ENCODE measurements around the gene GAP43. TPM values are rescaled to one million over a fixed set of nuclear protein-coding genes. Genes with fewer than 3 reads are reported as not detected.

Gene GAP43
- total and polyA plus RNA-seq, 2 of the 4 experiments (the other 2 are of a cell fraction) = 0.36 to 0.51 TPM

DNA sequence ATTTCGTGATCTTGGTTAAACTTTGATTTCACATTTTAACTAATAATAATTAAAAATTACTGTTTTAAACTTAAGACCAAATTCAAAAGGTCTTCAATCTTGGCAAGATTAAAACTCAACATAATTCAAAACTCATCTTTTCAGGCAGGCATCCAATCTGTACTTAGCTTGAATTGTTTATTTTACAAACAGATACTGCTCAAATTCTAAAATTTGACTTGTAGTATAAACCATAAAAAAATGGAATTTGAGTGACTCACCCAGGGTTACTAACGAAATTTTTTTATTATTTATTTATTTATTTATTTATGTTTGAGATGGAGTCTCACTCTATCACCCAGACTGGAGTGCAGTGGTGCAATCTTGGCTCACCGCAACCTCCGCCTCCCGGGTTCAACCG, 64.4 kb downstream of the GAP43 start:
- WGBS, 2 experiments (ENCODE audit: extremely low coverage in 2 of 2, insufficient read length in 1 of 2) = no CpG with 5 or more reads among the region's 6 CpGs
- Histone ChIP-seq H3K23ac (ENCODE audit: low read depth, low read length) (no peak overlapping the region), H3K9me1 (ENCODE audit: insufficient read depth, low read length) (no peaks in the 10 kb centered on the region), H2BK15ac (ENCODE audit: low read depth, low read length) (no peak overlapping the region), H3K9me3 (ENCODE audit: control insufficient read depth, insufficient read depth, low read length) (no peaks in the 10 kb centered on the region), H2AK5ac (ENCODE audit: low read depth, low read length) (no peak overlapping the region), H2AFZ (replicated peaks; ENCODE audit: low read length, poor library complexity) (no peak overlapping the region), H2BK120ac (ENCODE audit: low read depth, low read length) (no peak overlapping the region), H2BK20ac (ENCODE audit: low read depth, low read length) (no peak overlapping the region), H3K27ac (ENCODE audit: insufficient read depth, low read length) (no peak overlapping the region), H4K91ac (ENCODE audit: insufficient read depth, low read depth, low read length) (no peak overlapping the region), H4K8ac (ENCODE audit: low read depth in 2 of 2, low read length in 2 of 2) (no peak overlapping the region), H3K4me3 (ENCODE audit: insufficient read depth, low read depth, low read length) (no peak overlapping the region), H3K79me1 (ENCODE audit: low read depth in 1 of 2, low read length in 2 of 2) (no peaks in the 10 kb centered on the region), H2AK9ac (replicated peaks; ENCODE audit: low read depth, low read length, poor library complexity) (no peak overlapping the region), H3K4ac (ENCODE audit: low read depth, low read length) (no peak overlapping the region), H3K36me3 (ENCODE audit: control insufficient read depth, insufficient read depth, low read length) (no peaks in the 10 kb centered on the region), H3K4me1 (ENCODE audit: control insufficient read depth, insufficient read depth, low read length) (no peaks in the 10 kb centered on the region), H2BK5ac (ENCODE audit: low read depth, low read length, poor library complexity, severe bottlenecking) (no peak overlapping the region), H3K18ac (ENCODE audit: low read depth, low read length) (no peak overlapping the region), H3K9ac (ENCODE audit: low read depth, low read length) (no peak overlapping the region), H4K5ac (ENCODE audit: low read depth, low read length) (no peak overlapping the region), H3K56ac (ENCODE audit: extremely low read depth, insufficient read depth, low read length) (no peak overlapping the region), H3K27me3 (ENCODE audit: control insufficient read depth, insufficient read depth, low read length) (peaks cover 2% of the 10 kb centered on the region; the same call in 1 of the 2 replicates), H3K4me2 (ENCODE audit: low read depth, low read length) (no peak overlapping the region), H3K14ac (replicated peaks; ENCODE audit: low read depth, low read length) (no peak overlapping the region), H4K20me1 (ENCODE audit: insufficient read depth, low read length) (no peaks in the 10 kb centered on the region)
- dilution Hi-C loops (cut with HindIII; ENCODE audit: low sequenced_read_pairs, unreplicated experiment) (no loop called here), intact Hi-C loops (cut with micrococcal nuclease) (loop anchor here (10.0 kb wide), 1 partner anchor 343 kb away; no protein-coding TSS in a partner anchor), in situ Hi-C loops (cut with MboI; ENCODE audit: low sequenced_read_pairs) (loop anchor here (25.0 kb wide), 1 partner anchor 850 kb away; no protein-coding TSS in a partner anchor)
- TF ChIP-seq MAZ (IDR thresholded peaks at IDR 0.05; ENCODE audit: borderline replicate concordance, low read depth, low read length) (no peak), SMC3 (IDR thresholded peaks at IDR 0.05; ENCODE audit: low read depth, low read length) (no peak), FOS (IDR thresholded peaks at IDR 0.05; ENCODE audit: low read depth, low read length) (no peak), RCOR1 (IDR thresholded peaks at IDR 0.05; ENCODE audit: insufficient replicate concordance, low read length) (no peak), POLR2A (IDR thresholded peaks at IDR 0.05; ENCODE audit: low read depth, low read length) (no peak)
- no peak for ATAC-seq (ENCODE audit: low read depth)
- ChIA-PET POLR2A (ENCODE audit: unreplicated experiment) (no interaction called here), CTCF (interaction anchor here (1.9 kb wide), 1 partner anchor 96 kb away, joined by 4 read pairs; no protein-coding TSS in a partner anchor)
- no TSS peak for BruUV-seq (replicated peaks)
- DNase-seq = no peak
